COR-L47 (cell line): Measurements from ENCODE around the gene PKHD1.

Experiments used
- DNase-seq: peaks from one replicate; lab custom pipeline; 2025; lab: John Stamatoyannopoulos, UW

Gene PKHD1

GRCh38 chr6:51678905-51679620 is 408.4 kb downstream of the PKHD1 start:
- no peak for DNase-seq

GRCh38 chr6:51678274-51678673 is 409.1 kb downstream of the PKHD1 start:
- no peak for DNase-seq

- DNase-seq, result no peak
These were observed 411.5 kb downstream of the PKHD1 start for GRCh38 chr6:51675922-51676275.

DNA sequence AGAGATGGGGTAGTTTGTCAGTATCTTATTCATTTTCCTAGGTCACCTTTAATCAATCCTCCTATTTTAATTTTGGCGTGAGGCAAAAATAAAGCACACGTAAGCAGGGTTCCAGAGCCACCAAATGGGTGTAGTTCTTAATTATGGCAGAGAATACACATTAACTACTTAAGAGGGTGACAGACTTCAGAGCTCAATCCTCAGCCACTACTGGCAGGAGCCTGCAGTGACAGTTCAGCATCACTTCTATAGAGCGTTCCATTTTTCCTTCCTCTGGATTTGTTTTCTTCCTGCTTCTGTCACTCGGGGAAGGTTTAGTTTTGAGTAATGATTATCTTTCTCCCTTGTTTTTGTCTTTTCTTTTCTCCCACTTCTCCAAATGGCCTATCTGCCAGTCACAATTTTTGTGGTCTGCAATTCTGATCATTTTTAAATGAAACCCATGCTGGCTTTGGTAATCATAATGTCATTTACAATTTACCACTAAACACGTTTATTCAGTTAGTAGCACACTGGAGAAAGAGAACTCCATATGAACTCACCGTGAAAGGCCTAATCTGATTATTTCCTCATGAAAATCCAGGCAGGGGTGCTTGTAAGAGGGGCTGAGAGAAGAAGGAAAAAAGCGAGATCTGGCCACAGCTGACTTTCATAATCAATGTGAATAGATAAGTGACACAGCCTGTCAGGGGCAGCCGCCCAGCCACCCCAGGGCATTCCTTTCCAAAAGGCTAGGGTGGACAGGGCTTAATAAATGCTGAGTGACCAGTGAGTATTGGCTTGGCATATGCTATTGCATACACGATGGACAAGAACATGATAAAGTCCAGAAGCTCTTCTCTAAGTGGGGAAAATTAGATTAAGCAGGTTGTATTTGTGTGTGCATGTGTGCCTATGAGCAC is 412.1 kb downstream of the PKHD1 start:
- no peak for DNase-seq

DNA sequence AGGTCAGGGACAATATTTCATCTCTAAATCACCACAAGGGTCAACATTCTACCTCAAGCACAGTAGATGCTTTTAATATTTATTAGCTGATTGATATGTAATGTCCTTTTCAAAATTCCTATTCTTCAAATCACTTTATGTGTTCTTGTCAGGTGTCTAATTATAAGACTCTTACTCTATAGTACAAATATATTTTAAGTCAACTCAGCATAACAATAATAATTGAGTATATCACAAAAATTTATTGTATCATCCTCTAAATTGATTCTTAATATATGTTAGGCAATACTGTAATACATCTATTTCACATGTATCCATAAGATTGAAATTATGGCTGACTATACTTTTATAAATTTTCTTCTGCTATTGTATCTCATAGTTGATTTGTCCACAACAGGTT is 423.9 kb downstream of the PKHD1 start:
- DNase-seq, result no peak

GRCh38 chr6:51660767-51661166 is 426.6 kb downstream of the PKHD1 start:
- no peak for DNase-seq

GRCh38 chr6:51657491-51657890 is 429.9 kb downstream of the PKHD1 start:
- no peak for DNase-seq

DNA sequence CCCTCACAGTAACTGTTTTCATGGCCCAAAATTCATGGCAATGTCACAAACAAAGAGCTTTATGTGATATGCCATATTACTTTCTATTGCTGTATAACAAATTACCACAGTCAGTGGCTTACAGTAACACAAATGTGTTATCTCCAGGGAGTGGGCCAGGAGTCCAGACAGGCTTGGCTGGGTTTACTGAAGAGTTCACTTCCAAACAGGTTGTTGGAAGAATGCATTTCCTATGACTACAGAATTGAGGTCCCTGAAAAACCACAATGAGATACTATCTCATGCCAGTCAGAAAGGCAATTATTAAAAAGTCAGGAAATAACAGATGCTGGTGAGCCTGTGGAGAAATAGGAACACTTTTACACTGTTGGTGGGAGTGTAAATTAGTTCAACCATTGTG is 431.9 kb downstream of the PKHD1 start:
- no peak for DNase-seq

GRCh38 chr6:51654647-51655046 is 432.8 kb downstream of the PKHD1 start:
- DNase-seq, result no peak

- DNase-seq, result no peak
These were observed 436.1 kb downstream of the PKHD1 start for GRCh38 chr6:51651132-51651817.

DNA sequence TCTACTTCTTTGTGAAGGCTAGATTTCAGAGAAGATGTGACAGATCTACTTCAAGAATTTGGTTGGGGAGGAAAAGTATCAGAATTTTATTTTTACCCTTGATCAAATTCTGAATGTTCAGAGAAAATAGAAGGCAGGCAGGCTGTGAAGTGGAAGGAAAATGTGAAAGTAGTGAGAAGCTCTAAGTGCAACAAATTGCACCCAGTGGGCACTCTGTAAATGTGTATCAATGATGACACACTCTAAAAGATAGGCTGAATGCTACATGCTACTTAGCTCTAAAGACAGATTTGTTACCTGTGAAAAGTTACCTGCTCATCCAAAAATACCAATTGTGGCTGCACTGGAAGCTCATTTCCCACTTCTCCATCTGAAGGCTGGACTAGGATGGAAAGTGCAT is 438.6 kb downstream of the PKHD1 start:
- DNase-seq, result no peak

- no peak for DNase-seq
These were observed 439.2 kb downstream of the PKHD1 start for GRCh38 chr6:51648236-51648635.

- DNase-seq, result no peak
These were observed 443.0 kb downstream of the PKHD1 start for GRCh38 chr6:51644426-51644825.

DNA sequence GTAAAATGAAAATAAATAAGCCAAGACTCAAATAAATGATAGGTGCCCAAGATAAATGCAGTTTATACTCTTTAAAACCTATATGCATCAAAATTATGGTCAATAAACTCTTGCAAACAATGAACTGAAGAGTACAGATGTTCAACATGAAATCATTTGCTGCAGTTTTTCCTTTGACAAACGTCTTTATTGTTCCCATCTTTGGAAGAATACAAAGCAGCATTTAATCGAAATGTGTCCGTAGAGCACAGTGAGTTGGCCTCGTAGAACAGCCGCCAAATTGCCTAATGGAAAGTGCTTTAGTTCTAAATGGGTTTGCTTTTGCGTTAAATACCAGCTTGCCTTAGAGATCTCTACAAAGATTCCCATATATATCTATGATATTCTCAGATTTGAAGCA is 447.4 kb downstream of the PKHD1 start:
- no peak for DNase-seq

- no peak for DNase-seq
These were observed 454.0 kb downstream of the PKHD1 start for GRCh38 chr6:51633424-51633823.

GRCh38 chr6:51630011-51630410 is 457.4 kb downstream of the PKHD1 start:
- DNase-seq, result no peak

GRCh38 chr6:51626391-51626790 is 461.0 kb downstream of the PKHD1 start:
- no peak for DNase-seq

DNA sequence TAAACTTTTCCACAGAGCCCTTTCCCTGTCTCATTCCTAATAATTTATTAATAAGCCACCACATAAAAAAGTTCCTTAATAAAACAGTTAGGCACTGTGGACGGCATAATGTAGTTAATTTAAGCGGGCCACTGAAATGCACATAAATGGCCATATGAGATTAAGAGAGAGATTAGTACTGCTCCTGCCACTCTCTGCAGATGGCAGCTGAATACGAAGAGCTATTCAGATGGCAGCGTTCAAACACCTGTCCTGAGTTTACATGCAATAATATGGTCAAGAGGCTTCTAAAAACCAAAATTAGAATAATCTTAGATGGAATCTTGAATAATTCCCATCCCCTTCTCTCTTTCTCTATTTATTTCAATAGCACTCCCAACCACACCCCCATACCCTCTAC is 461.8 kb downstream of the PKHD1 start:
- DNase-seq, result no peak

DNA sequence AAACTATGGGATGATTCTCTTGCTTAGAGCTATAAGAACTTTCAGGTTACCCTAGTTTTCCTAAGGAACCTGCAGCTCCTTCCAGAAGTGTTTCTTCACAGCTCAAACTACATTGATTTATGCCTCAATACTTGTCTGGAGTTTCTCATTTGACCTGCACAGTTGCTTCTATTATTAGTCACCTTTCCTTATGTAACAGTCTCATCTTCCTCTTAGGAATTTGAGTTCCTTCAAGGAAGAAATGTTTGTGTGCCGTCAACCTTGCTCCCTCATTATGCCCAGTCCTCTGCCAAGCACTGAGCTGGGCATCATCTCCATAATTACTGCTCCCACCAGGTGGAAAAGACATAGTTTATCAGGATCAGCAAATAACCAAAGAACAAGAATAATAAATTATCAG is 466.4 kb downstream of the PKHD1 start:
- DNase-seq, result no peak

DNA sequence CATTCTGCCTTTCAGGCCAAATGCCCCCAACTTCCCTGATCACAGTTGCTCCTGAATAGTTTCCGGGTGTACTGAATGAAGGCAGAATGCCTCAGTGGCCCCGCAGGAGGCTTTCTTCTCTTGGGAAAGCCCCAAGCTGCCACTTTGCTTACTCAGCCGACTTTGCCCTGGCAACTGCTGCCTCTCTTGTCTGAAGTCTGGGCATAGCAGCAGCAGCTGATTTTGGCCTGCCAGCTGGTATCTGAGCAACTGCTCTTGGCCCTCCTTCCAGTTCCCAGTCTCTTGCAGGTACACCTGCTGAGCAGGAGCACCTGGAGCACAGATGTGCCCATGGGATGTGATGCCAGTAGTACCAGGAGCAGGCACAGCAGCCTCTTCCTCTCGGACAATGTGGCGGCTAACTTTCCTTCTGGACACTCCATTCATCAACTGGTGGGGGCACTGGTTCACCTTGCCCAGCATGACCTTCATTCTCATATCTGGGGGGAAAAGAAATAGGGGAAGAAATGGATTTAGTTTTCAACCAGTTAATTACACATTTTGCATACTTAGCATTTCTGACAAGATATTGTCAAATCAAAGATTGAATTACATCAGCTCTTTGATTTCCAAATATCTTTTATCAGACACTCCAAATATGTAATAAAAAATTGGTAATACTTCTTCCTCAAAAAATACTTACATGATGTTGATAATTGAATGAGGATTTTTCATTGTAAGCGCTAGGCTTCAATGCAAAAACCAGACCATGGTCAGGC is 468.2 kb downstream of the PKHD1 start:
- peak; percentile 41 for DNase-seq

DNA sequence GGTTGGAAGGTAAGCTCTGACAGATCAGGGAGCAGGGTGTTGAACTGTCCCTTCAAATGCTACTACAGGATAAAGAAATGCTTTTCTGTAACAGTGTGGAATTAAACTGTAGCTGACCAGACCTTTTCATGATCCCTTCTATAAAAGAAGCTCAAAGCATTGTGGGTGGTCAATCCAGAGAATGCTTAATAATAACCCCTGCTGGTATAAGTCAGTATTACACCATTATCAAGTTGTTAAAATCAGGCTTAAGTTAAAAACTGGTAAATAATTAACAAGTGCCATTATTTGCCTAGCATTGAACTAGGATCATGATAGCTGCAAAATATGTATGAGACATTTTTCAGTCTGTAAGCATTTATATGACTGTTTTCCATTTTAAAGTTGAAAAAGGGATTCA is 468.9 kb downstream of the PKHD1 start:
- DNase-seq, result no peak

DNA sequence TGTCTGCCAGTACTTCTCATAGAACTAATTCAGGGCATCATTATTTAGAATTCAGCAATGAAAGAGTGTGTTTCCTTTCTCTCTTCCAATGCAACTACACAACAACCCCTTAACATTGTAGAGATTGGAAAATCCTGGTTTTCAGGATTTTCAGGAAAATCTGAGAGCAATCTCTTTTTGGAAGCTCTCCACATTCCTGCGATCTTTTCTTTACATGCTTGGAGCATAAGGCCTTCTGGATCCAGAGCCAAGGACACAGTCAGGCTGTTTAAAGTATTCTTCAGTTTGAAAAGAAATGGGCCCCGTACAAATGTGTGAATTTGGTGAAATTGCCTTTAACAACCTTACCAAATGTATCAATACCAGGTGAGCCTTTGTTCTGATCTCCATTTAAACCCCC is 469.7 kb downstream of the PKHD1 start:
- no peak for DNase-seq
